GM12873 (cell line): ENCODE data around the gene NRCAM.

Experiments used
- CTCF ChIP-seq: IDR thresholded peaks from 2 replicates; pipeline ENCODE4 v1.5.1; 2012; ENCODE audit warnings: low read depth, mild to moderate bottlenecking, moderate library complexity, low read length, control low read depth; ENCODE audit not compliant: insufficient read depth; ENCODE audit errors: missing control alignments

The NRCAM gene

DNA sequence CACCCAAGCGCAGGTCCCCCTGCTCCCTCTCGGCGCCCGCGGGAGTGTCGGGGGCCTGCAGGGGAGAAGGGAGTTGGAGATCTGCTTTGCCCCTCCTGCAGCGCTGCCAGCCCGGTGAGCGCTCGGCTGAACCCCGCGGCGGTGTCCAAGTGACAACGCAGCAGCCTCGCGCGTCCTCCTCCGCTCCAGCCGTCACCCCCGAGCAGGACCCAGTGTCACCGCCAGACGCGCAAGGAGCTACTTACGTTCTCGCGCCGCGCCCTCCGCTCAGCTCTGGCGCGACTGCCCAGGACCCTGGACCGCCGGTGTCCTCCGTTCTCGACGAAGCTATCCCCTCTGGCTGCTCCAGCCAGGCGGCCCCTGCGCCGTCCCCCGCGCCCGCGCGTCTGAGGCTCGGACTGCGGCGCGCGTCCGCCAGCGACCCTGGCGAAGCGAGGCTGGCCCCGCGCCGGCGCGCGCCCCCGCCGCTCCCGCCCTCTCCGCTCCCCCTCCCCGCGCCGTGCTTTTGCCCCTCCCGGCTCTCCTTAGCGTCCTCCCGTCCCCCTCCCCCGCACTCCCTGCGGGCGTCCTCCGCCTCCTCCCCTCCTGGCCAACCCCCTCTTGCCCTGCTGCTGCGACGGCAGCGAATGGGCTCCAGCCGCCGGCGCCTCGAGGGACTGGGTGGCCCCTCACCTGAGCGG lies at the start of gene NRCAM:
Gene NRCAM (minus strand): TSS at position 439 of the 680 bp plus-strand sequence. CDS start 216,372 bp downstream, outside the sequence.
- no peak for TF ChIP-seq CTCF

- no peak for TF ChIP-seq CTCF
These were observed 47.1 kb upstream of the NRCAM start for GRCh38 chr7:108503112-108504026.

DNA sequence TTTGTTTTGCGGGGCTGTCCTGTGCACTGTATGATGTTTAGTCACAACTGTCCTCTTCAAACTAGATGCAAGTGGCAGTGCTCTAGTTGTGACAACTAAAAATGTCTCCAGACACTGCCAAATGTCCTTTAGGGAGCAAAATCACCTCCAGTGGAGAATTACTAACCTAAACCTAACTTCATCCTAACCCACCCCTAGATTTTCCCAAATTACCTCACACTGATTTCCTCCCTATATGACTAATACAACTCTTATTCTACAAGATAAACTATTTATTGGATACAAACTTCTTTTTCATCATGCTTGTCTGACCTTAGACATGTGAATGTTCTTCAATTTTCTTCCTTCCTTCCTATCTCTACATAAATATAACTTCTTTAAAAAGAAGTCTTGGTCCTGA lies 43.3 kb upstream of the NRCAM start:
- no peak for TF ChIP-seq CTCF

GRCh38 chr7:108498481-108498880 lies 42.2 kb upstream of the NRCAM start:
- TF ChIP-seq CTCF, result no peak

- peak; percentile 77 for TF ChIP-seq CTCF
These were observed 41.0 kb upstream of the NRCAM start for GRCh38 chr7:108497082-108497725.

DNA sequence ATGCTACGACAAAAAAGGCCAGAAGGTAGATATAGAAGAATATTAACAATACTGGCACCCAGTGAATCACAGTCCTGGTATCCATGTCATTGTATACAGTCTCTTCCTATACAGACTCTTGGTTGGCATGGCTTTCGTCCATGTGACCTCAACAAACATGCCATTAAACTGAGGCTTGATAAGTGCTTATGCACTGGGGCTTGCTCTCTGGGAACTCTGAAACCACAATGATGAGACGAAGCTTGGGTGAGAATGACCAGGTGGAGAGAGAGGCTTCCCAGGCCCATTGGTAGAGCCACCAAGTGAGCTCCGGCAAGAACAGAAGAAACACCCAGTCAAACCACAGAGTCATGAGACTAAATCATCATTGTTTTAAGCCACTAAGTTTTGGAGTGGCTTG lies 36.5 kb upstream of the NRCAM start:
- no peak for TF ChIP-seq CTCF
